ENCODE measurements around the gene IRF1. TPM values are rescaled to one million over a fixed set of nuclear protein-coding genes. Genes with fewer than 3 reads are reported as not detected.
A peak's percentile ranks its signal among the peaks of the same experiment; 100 is the strongest.
"Not testable (repeated sequence)": the region's sequence is repeated elsewhere in the genome, so short reads cannot be mapped to it uniquely, and the experiment has no call there.

IRF1 gene
- total and polyA plus RNA-seq, 5 donors from 2014 or later, result 160 to 924 (median 190) TPM

DNA sequence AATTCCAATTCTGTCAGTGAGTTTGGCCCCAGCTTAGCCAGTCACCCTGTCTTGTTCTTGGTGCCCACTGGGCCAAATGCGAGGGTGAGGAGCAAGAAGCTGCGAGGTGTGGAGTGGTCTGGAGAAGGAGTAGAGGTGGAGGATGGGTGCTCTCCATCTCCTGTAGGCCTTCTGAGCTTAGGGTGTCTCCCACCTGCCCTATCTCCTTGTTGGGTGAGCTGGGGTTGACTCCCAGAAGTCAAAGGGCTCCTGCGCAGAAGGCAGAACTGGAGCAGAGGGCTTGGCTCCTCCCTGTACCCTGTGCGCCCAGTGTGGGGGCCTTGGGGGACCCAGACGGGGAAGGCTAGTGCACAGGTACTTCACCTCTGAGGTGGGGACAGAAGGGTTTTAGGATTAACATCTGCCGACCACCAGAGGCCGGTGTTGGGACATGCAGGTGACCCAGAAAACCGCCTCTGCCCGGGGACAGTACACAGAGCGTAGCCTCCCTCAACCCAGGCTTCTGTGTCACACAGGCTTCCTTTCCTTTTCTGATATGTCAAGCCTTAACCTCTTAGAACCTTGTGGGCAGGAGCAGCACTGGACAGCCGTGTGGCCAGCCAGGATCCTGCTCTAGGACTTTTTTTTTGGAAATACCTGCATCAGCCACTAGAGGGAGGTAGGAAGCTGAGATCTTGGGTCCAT, 35.9 kb upstream of the IRF1 start:
- Mint-ChIP-seq H3K27ac (no peak overlapping the region), H3K9me3 (peaks cover 0 to 4% (median 0%) of the 10 kb centered on the region in 7 donors), H3K36me3 (no peaks in the 10 kb centered on the region), H3K27me3 (peaks cover 24% of the 10 kb centered on the region), H3K4me3 (no peak overlapping the region), H3K4me1 (peaks cover 6 to 13% (median 6%) of the 10 kb centered on the region in 4 donors)
- no peak overlapping the region for H3K27ac ChIP-seq (ENCODE audit: insufficient read depth, low read length, poor library complexity, severe bottlenecking)
- H3K9me3 ChIP-seq (ENCODE audit: control insufficient read depth in 2 of 2, low read length in 2 of 2), result no peaks in the 10 kb centered on the region
- DNase-seq, result peak; percentile 11 to 61 (median 52)
- no peaks in the 10 kb centered on the region for H3K27me3 ChIP-seq (ENCODE audit: control insufficient read depth, insufficient read depth, low read length)
- peak; percentile 57 to 58 for ATAC-seq (ENCODE audit: low read depth in 2 of 2)
- H3K4me3 ChIP-seq (ENCODE audit: low read depth, low read length), result no peak overlapping the region
- H3K36me3 ChIP-seq (ENCODE audit: control insufficient read depth, insufficient read depth, low read length), result no peaks in the 10 kb centered on the region
- peaks cover 6% of the 10 kb centered on the region for H3K4me1 ChIP-seq (ENCODE audit: control insufficient read depth, insufficient read depth, low read length, poor library complexity, severe bottlenecking)

GRCh38 chr5:132525299-132525724, 34.7 kb upstream of the IRF1 start:
- Mint-ChIP-seq H3K4me3 (peak overlapping the region in 1 of 4 donors; percentile 22), H3K36me3 (no peaks in the 10 kb centered on the region), H3K27ac (no peak overlapping the region), H3K9me3 (peaks cover 0 to 5% (median 0%) of the 10 kb centered on the region in 7 donors), H3K27me3 (peaks cover 20% of the 10 kb centered on the region), H3K4me1 (peaks cover 0 to 17% (median 6%) of the 10 kb centered on the region in 4 donors)
- Histone ChIP-seq H3K27me3 (ENCODE audit: control insufficient read depth, insufficient read depth, low read length) (no peaks in the 10 kb centered on the region), H3K9me3 (ENCODE audit: control insufficient read depth in 2 of 2, low read length in 2 of 2) (no peaks in the 10 kb centered on the region), H3K4me1 (ENCODE audit: control insufficient read depth, insufficient read depth, low read length, poor library complexity, severe bottlenecking) (peaks cover 6% of the 10 kb centered on the region), H3K4me3 (ENCODE audit: low read depth, low read length) (no peak overlapping the region), H3K27ac (ENCODE audit: insufficient read depth, low read length, poor library complexity, severe bottlenecking) (no peak overlapping the region), H3K36me3 (ENCODE audit: control insufficient read depth, insufficient read depth, low read length) (no peaks in the 10 kb centered on the region)
- no peak for DNase-seq
- ATAC-seq (ENCODE audit: low read depth in 2 of 2), result no peak

- not testable (repeated sequence) for H3K4me1 ChIP-seq (ENCODE audit: control insufficient read depth, insufficient read depth, low read length, poor library complexity, severe bottlenecking); H3K4me3 Mint-ChIP-seq; H3K9me3 Mint-ChIP-seq; DNase-seq; H3K4me3 ChIP-seq (ENCODE audit: low read depth, low read length); H3K27ac ChIP-seq (ENCODE audit: insufficient read depth, low read length, poor library complexity, severe bottlenecking); H3K27me3 ChIP-seq (ENCODE audit: control insufficient read depth, insufficient read depth, low read length); ATAC-seq (ENCODE audit: low read depth in 2 of 2); H3K27ac Mint-ChIP-seq; H3K36me3 Mint-ChIP-seq; H3K9me3 ChIP-seq (ENCODE audit: control insufficient read depth in 2 of 2, low read length in 2 of 2); H3K36me3 ChIP-seq (ENCODE audit: control insufficient read depth, insufficient read depth, low read length)
- Mint-ChIP-seq H3K4me1 (peaks cover 0 to 17% (median 6%) of the 10 kb centered on the region in 4 donors), H3K27me3 (peaks cover 20% of the 10 kb centered on the region)
These were observed 34.3 kb upstream of the IRF1 start for GRCh38 chr5:132524877-132525276.

DNA sequence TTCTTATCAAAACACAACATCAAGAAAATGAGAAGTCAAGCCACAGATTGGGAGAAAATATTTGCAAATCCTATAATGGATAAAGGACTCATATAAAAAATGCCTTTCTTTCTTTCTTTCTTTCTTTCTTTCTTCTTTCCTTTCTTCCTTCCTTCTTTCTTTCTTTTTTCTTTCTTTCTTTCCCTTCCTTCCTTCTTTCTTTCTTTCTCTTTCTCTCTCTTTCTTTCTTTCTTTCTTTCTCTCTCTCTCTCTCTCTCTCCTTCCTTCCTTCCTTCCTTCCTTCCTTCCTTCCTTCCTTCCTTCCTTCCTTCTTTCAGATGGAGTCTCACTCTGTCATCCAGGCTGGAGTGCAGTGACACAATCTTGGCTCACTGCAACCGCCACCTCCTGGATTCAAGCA, 31.5 kb upstream of the IRF1 start:
- not testable (repeated sequence) for H3K36me3 Mint-ChIP-seq, H3K27ac Mint-ChIP-seq, H3K4me1 Mint-ChIP-seq

DNA sequence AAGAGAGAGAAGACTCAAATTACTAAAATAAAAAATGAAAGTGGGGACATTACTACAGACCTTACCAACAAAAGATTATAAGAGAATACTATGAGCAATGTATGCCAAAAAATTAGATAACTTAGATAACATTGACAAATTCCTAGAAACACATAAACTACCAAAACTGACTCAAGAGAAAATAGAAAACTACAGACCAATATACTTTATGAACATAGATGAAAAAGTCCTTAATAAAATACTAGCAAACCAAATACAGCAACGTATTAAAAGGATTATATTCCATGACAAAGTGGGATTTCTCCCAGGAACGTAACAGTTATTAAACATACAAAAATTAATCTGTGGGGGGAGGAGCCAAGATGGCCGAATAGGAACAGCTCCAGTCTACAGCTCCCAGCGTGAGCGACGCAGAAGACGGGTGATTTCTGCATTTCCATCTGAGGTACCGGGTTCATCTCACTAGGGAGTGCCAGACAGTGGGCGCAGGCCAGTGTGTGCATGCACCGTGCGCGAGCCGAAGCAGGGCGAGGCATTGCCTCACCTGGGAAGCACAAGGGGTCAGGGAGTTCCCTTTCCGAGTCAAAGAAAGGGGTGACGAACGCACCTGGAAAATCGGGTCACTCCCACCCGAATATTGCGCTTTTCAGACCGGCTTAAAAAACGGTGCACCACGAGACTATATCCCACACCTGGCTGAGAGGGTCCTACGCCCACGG, 23.2 kb upstream of the IRF1 start:
- H3K4me3 ChIP-seq (ENCODE audit: low read depth, low read length); H3K27ac ChIP-seq (ENCODE audit: insufficient read depth, low read length, poor library complexity, severe bottlenecking); H3K4me1 Mint-ChIP-seq; H3K4me1 ChIP-seq (ENCODE audit: control insufficient read depth, insufficient read depth, low read length, poor library complexity, severe bottlenecking); H3K9me3 ChIP-seq (ENCODE audit: control insufficient read depth in 2 of 2, low read length in 2 of 2); H3K27ac Mint-ChIP-seq; H3K4me3 Mint-ChIP-seq; DNase-seq; H3K36me3 Mint-ChIP-seq; ATAC-seq (ENCODE audit: low read depth in 2 of 2); H3K36me3 ChIP-seq (ENCODE audit: control insufficient read depth, insufficient read depth, low read length); H3K27me3 ChIP-seq (ENCODE audit: control insufficient read depth, insufficient read depth, low read length); H3K9me3 Mint-ChIP-seq: not testable (repeated sequence)
- peaks cover 32% of the 10 kb centered on the region for H3K27me3 Mint-ChIP-seq

More for the DNA sequence above, 31.5 kb upstream of the IRF1 start:
- H3K27me3 ChIP-seq (ENCODE audit: control insufficient read depth, insufficient read depth, low read length); ATAC-seq (ENCODE audit: low read depth in 2 of 2); H3K9me3 Mint-ChIP-seq; H3K4me3 ChIP-seq (ENCODE audit: low read depth, low read length); H3K4me3 Mint-ChIP-seq; H3K36me3 ChIP-seq (ENCODE audit: control insufficient read depth, insufficient read depth, low read length); H3K4me1 ChIP-seq (ENCODE audit: control insufficient read depth, insufficient read depth, low read length, poor library complexity, severe bottlenecking); DNase-seq; H3K27ac ChIP-seq (ENCODE audit: insufficient read depth, low read length, poor library complexity, severe bottlenecking); H3K9me3 ChIP-seq (ENCODE audit: control insufficient read depth in 2 of 2, low read length in 2 of 2): not testable (repeated sequence)
- H3K27me3 Mint-ChIP-seq, result peaks cover 20% of the 10 kb centered on the region

GRCh38 chr5:132510076-132510475, 19.5 kb upstream of the IRF1 start:
- no peak overlapping the region for H3K4me3 ChIP-seq (ENCODE audit: low read depth, low read length)
- H3K4me1 ChIP-seq (ENCODE audit: control insufficient read depth, insufficient read depth, low read length, poor library complexity, severe bottlenecking), result no peaks in the 10 kb centered on the region
- DNase-seq (no peak), ATAC-seq (ENCODE audit: low read depth in 2 of 2) (no peak)
- H3K27ac ChIP-seq (ENCODE audit: insufficient read depth, low read length, poor library complexity, severe bottlenecking), result no peak overlapping the region
- Mint-ChIP-seq H3K36me3 (no peaks in the 10 kb centered on the region), H3K4me3 (no peak overlapping the region), H3K4me1 (no peaks in the 10 kb centered on the region), H3K9me3 (peaks cover 0 to 9% (median 6%) of the 10 kb centered on the region in 7 donors), H3K27me3 (peaks cover 50% of the 10 kb centered on the region), H3K27ac (no peak overlapping the region)
- no peaks in the 10 kb centered on the region for H3K36me3 ChIP-seq (ENCODE audit: control insufficient read depth, insufficient read depth, low read length)
- peaks cover 0 to 5% of the 10 kb centered on the region in 2 experiments for H3K9me3 ChIP-seq (ENCODE audit: control insufficient read depth in 2 of 2, low read length in 2 of 2)
- H3K27me3 ChIP-seq (ENCODE audit: control insufficient read depth, insufficient read depth, low read length), result peaks cover 8% of the 10 kb centered on the region

DNA sequence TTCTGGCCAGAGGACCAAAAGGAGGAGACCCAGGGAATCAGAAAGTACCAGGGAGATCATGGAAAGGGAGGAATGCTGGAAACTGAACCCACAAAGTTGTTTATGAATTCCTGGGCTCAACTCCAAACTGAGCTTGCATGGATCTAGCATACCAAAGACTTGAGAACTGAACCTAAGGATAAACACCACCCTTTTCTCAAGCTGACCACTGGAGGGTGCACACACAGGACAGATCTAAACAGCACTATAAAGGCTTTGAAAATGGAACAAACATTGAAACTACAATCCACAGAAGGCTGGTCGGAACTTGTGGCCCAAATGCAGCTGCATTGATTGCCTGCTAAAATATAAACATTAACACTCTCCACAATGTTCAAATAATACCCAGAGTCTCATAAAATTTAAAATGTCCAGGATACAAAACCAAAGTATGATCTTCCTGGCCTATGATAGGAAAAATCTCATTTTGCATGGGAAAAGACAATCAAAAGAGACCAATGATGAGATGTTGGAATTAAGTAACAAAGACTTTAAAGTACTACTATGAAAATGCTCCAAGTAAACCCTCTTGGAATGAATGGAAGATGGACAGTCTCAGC, 15.6 kb upstream of the IRF1 start:
- Histone ChIP-seq H3K27me3 (ENCODE audit: control insufficient read depth, insufficient read depth, low read length) (peaks cover 8% of the 10 kb centered on the region), H3K4me3 (ENCODE audit: low read depth, low read length) (no peak overlapping the region), H3K36me3 (ENCODE audit: control insufficient read depth, insufficient read depth, low read length) (no peaks in the 10 kb centered on the region), H3K27ac (ENCODE audit: insufficient read depth, low read length, poor library complexity, severe bottlenecking) (no peak overlapping the region), H3K4me1 (ENCODE audit: control insufficient read depth, insufficient read depth, low read length, poor library complexity, severe bottlenecking) (peaks cover 4% of the 10 kb centered on the region), H3K9me3 (ENCODE audit: control insufficient read depth in 2 of 2, low read length in 2 of 2) (no peaks in the 10 kb centered on the region)
- no peak overlapping the region for H3K27ac Mint-ChIP-seq
- H3K27me3 Mint-ChIP-seq, result peaks cover 30% of the 10 kb centered on the region
- peaks cover 0 to 6% (median 0%) of the 10 kb centered on the region in 7 donors for H3K9me3 Mint-ChIP-seq
- H3K36me3 Mint-ChIP-seq, result no peaks in the 10 kb centered on the region
- H3K4me3 Mint-ChIP-seq, result no peak overlapping the region
- peak; percentile 32 to 43 for ATAC-seq (ENCODE audit: low read depth in 2 of 2)
- peaks cover 0 to 3% (median 2%) of the 10 kb centered on the region in 4 donors for H3K4me1 Mint-ChIP-seq
- peak in 1 of 3 donors; percentile 58 for DNase-seq

Measured in CD4-positive, CD25-positive, alpha-beta regulatory T cell (primary cell).